ENCODE data around the gene ADCY4. TPM values are rescaled to one million over a fixed set of nuclear protein-coding genes. Genes with fewer than 3 reads are reported as not detected.

The ADCY4 gene
- total RNA-seq, 1 experiment from 2014 or later, result 0.04 TPM

DNA sequence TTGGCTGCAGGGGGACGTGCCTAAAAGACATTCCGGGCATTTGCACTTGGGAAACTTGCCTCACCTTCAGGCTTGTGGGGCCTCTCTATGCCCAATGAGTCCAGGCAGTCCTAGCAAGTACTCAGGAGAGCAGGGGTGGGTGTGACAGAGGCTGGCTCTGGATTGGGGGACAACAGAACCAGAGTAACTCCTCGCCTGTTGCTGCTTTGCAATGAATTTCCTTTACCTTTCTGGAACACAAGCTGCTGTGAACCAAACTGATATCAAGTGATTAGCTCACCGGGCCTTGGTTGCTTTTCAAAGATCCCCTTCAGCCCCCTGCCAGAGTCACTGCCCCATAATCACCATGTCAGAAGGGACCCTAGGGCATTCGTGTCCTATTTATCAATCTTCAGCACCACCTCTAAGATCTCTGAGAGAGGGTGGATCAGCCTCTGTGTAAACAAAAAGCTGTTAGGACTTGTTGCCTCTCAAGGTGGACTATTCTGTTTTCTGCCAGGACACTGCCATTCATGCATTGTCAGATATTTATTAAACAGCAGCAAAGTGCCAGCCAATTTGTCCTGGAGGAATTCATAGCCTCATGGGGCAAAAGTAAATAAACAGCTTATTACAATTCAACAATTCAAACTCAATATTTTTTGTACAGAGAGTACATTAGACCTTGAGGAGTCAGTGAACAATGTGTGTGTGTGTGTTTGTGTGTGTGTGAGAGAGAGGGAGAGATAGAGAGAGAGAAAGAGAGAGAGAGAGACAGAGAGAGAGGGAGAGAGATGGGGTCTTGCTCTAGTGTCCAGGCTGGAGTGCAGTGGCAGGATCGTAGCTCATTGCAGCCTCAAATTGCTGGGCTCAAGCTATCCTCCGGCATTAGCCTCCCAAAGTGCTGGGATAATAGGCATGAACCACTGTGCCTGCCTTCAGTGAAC is 44.4 kb upstream of the ADCY4 start:
- Histone ChIP-seq H3K36me3 (ENCODE audit: low read depth, low read length) (no peaks in the 10 kb centered on the region), H3K9me3 (ENCODE audit: low read length) (no peaks in the 10 kb centered on the region), H3K9me2 (replicated peaks; ENCODE audit: low read length) (no peaks in the 10 kb centered on the region), H3K27me3 (ENCODE audit: low read length) (no peaks in the 10 kb centered on the region), H3F3A (ENCODE audit: low read length, unreplicated experiment) (no peaks in the 10 kb centered on the region), H3K79me2 (ENCODE audit: low read length) (no peaks in the 10 kb centered on the region), H3K4me2 (ENCODE audit: low read length) (no peak overlapping the region), H3K4me1 (ENCODE audit: insufficient read depth, low read length) (no peaks in the 10 kb centered on the region), H3K4me3 (ENCODE audit: low read length) (no peak overlapping the region), H3K9ac (ENCODE audit: low read length) (no peak overlapping the region), H4K20me1 (ENCODE audit: low read length) (no peaks in the 10 kb centered on the region), H3K27ac (ENCODE audit: low read length) (no peak overlapping the region), H2AFZ (ENCODE audit: low read length) (no peak overlapping the region)
- TF ChIP-seq EZH2phosphoT487 (IDR thresholded peaks at IDR 0.05; ENCODE audit: borderline replicate concordance, low read length) (no peak), EZH2 (IDR thresholded peaks at IDR 0.05; ENCODE audit: low read length, unreplicated experiment) (no peak)
- TF ChIP-seq, protein P1, sequence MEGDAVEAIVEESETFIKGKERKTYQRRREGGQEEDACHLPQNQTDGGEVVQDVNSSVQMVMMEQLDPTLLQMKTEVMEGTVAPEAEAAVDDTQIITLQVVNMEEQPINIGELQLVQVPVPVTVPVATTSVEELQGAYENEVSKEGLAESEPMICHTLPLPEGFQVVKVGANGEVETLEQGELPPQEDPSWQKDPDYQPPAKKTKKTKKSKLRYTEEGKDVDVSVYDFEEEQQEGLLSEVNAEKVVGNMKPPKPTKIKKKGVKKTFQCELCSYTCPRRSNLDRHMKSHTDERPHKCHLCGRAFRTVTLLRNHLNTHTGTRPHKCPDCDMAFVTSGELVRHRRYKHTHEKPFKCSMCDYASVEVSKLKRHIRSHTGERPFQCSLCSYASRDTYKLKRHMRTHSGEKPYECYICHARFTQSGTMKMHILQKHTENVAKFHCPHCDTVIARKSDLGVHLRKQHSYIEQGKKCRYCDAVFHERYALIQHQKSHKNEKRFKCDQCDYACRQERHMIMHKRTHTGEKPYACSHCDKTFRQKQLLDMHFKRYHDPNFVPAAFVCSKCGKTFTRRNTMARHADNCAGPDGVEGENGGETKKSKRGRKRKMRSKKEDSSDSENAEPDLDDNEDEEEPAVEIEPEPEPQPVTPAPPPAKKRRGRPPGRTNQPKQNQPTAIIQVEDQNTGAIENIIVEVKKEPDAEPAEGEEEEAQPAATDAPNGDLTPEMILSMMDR (conservative IDR thresholded peaks at IDR 0.05; ENCODE audit: low read depth, low read length), result no peak
- BruUV-seq (replicated peaks), result no TSS peak
- DNase-seq, result no peak
- CTCF ChIA-PET, result interaction anchor here (0.6 kb wide), 1 partner anchor 25 kb away, joined by 3 read pairs; no protein-coding TSS in a partner anchor
- no peak for ATAC-seq
- intact Hi-C loops (cut with micrococcal nuclease), result no loop called here
- POLR2A ChIA-PET (ENCODE audit: unreplicated experiment), result no interaction called here

DNA sequence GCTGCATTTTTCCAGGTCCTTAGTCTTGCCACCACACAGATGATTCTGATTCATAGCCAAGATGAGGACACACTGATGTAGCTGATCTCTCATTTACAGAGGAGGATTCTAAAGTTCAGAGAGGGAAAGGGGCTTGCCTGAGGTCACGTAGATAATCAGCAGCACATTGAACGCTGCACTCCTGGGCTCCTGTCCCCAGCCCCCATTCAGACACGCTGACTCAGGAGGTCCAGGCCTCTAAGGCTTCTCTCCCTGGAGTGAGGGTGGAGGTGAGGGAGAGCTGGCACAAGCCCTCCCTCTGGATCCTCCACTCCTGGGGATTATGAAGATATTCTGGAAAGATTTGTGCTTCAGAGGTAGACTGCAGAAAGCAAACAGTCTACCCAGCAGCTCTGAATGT is 43.5 kb upstream of the ADCY4 start:
- no TSS peak for BruUV-seq (replicated peaks)
- CTCF ChIA-PET, result no interaction called here
- Histone ChIP-seq H3K4me3 (ENCODE audit: low read length) (no peak overlapping the region), H3K9me3 (ENCODE audit: low read length) (no peaks in the 10 kb centered on the region), H3K4me1 (ENCODE audit: insufficient read depth, low read length) (no peaks in the 10 kb centered on the region), H3K27me3 (ENCODE audit: low read length) (no peaks in the 10 kb centered on the region), H3K4me2 (ENCODE audit: low read length) (no peak overlapping the region), H2AFZ (ENCODE audit: low read length) (no peak overlapping the region), H3F3A (ENCODE audit: low read length, unreplicated experiment) (no peaks in the 10 kb centered on the region), H3K27ac (ENCODE audit: low read length) (no peak overlapping the region), H4K20me1 (ENCODE audit: low read length) (no peaks in the 10 kb centered on the region), H3K9me2 (replicated peaks; ENCODE audit: low read length) (no peaks in the 10 kb centered on the region), H3K36me3 (ENCODE audit: low read depth, low read length) (no peaks in the 10 kb centered on the region), H3K9ac (ENCODE audit: low read length) (no peak overlapping the region), H3K79me2 (ENCODE audit: low read length) (no peaks in the 10 kb centered on the region)
- ATAC-seq (no peak), DNase-seq (no peak)
- POLR2A ChIA-PET (ENCODE audit: unreplicated experiment), result no interaction called here
- intact Hi-C loops (cut with micrococcal nuclease), result no loop called here
- TF ChIP-seq EZH2phosphoT487 (IDR thresholded peaks at IDR 0.05; ENCODE audit: borderline replicate concordance, low read length) (no peak), EZH2 (IDR thresholded peaks at IDR 0.05; ENCODE audit: low read length, unreplicated experiment) (no peak)
- TF ChIP-seq, protein P1 (conservative IDR thresholded peaks at IDR 0.05; ENCODE audit: low read depth, low read length), result no peak

DNA sequence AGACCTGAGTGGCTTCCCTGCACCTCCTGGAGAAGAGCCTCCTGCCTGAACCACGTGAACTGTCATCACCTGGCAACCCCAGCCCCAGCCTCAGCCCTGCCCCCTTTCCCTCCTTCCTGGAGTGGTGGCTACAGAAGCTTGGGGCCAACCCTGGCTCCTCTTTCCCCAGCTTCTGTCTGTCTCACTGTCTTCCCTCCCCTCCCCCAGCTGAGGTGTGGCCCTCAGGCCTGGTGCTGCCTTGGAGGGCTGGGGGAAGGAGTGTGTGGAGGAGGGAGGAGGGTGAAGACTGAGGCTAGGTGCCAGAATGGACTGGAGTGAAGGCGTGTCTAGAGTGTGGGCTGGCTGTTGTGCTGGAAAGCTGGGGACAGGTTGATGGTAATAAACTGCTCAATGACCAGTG is 42.8 kb upstream of the ADCY4 start:
- no TSS peak for BruUV-seq (replicated peaks)
- no peak for DNase-seq
- no peak overlapping the region for H3K4me3 ChIP-seq (ENCODE audit: low read length)
- no peaks in the 10 kb centered on the region for H3K9me3 ChIP-seq (ENCODE audit: low read length)
- ATAC-seq, result no peak
- no peaks in the 10 kb centered on the region for H3K27me3 ChIP-seq (ENCODE audit: low read length)
- H3K27ac ChIP-seq (ENCODE audit: low read length), result no peak overlapping the region
- no peaks in the 10 kb centered on the region for H4K20me1 ChIP-seq (ENCODE audit: low read length)
- H3K36me3 ChIP-seq (ENCODE audit: low read depth, low read length), result no peaks in the 10 kb centered on the region
- H3K9ac ChIP-seq (ENCODE audit: low read length), result no peak overlapping the region
- H3K4me2 ChIP-seq (ENCODE audit: low read length), result no peak overlapping the region
- H3F3A ChIP-seq (ENCODE audit: low read length, unreplicated experiment), result no peaks in the 10 kb centered on the region
- H2AFZ ChIP-seq (ENCODE audit: low read length), result no peak overlapping the region
- no peaks in the 10 kb centered on the region for H3K9me2 ChIP-seq (replicated peaks; ENCODE audit: low read length)
- TF ChIP-seq, protein P1 (conservative IDR thresholded peaks at IDR 0.05; ENCODE audit: low read depth, low read length), result no peak
- no peaks in the 10 kb centered on the region for H3K79me2 ChIP-seq (ENCODE audit: low read length)
- CTCF ChIA-PET, result no interaction called here
- no peaks in the 10 kb centered on the region for H3K4me1 ChIP-seq (ENCODE audit: insufficient read depth, low read length)
- POLR2A ChIA-PET (ENCODE audit: unreplicated experiment), result no interaction called here
- intact Hi-C loops (cut with micrococcal nuclease), result no loop called here
